T-helper 1 cell (primary cell): Measurements from ENCODE around the gene IMPDH1.

ENCODE experiments used
- DNase-seq, 5 donors: peaks; one replicate each; pipeline ENCODE4 v3.0.0-alpha.2; 2012 to 2020

Gene IMPDH1

DNA sequence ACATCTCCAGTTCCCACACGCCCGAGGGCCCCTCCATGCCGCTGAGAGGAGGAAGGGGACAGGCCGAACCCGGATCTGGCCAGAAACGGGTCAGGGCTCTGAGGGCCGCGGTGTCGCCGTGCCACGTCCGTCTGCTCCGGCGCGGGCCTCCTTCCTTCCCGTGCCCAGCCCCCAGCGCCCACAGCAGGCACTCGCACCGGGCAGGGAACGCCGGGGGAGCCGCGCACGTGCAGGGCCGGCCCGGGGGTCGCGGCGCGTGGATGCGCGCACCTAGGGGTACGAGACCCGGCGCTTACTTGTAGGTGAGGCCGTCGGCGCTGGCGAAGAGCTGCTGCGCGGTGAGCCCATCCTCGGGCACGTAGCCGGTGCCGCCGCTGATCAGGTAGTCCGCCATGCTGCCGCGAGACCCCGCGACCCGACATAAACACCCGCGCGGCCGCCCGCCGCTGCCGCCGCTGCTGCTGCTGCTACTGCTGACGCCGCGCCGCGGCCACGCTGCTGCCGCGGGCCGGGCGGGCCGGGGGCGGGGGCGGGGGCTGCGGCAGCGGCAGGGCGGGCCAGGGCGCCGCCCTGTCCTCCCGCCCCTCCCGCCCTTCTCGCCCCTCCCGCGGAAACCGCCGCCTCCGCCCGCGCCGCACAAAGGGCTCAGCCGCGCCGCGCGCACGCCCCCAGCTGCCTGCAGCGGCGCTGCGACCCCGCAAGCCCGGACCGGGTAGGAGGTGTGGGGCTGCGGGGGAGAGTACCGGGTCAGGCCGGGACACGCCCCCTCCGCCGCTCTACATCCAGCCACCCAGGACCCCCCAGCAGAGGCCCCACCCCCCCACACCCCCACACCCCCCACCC is 4.1 kb downstream of the IMPDH1 start:
- peak; percentile 47 to 68 (median 53) for DNase-seq

DNA sequence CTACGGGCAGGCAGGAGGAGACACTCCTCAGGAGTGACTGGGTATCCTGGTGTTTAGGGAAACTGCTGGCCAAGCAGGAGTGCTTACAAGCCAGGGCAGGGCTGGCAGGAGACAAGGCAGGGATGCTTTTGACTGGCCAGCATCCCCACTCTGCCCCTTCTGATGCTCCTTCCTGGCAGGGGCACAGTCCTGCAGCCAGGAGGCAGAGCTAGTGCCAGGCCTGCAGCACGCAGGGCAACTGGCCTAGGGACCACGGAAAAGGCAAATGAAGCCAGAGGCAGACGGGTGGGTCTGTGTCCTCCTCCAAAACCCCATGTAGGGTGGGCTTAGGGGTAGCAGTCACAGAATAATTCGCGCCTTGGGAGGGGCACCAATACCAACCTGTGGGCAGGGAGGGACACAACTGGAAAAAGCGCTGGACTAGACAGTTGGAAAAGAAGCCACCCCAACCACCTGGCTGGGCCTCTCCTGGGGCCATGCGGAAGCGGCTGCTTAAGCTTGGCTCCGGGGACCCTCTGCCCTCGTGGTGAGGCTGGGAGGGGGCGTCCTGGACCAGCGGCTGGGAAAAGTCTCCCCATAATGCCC is 4.8 kb downstream of the IMPDH1 start:
- DNase-seq, result no peak

DNA sequence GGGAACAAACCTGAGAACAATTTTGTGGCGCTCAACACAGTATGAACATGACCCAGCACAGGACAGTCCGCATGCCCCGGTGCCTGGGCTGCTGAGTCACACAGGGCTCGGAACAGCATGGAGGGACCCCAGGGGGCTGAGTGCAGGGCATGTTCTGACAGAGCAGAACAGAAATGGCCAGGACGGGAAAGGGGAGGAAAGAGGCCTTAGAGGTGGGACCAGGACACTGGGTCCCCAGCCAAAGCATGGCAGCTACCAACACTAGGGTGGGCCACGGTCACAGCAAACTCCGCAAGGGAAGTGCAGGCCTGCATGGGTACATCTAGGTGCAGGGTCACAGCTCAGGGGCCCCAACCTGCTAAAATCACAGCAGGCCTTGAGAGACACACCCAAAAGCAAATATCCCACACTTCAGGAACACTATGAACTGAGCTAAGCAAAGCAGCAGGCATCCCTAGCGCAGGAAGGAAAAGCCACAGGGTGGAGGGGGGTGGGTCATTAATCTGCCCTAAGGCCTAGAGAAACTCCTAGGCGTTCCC is 5.6 kb downstream of the IMPDH1 start:
- DNase-seq, result no peak

DNA sequence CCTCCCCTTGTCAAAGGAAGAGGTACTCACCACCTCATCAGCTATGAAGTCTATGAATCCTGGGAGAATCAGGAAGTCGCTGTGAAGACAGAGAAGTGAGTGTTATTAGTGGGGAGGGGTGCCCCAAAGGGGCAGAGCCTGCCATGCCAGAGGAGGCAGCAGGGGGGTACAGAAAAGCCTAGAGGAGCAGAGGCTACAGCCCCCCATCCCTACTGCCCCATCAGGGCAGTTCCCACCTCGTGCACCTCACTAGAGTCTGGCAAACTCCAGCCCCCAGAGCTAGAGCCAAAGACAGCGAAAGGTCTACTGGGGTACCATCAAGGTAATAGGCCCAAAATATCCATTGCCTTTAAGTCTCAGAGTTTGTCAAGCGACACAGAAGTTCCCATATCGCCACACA is 6.1 kb downstream of the IMPDH1 start:
- DNase-seq, result no peak

DNA sequence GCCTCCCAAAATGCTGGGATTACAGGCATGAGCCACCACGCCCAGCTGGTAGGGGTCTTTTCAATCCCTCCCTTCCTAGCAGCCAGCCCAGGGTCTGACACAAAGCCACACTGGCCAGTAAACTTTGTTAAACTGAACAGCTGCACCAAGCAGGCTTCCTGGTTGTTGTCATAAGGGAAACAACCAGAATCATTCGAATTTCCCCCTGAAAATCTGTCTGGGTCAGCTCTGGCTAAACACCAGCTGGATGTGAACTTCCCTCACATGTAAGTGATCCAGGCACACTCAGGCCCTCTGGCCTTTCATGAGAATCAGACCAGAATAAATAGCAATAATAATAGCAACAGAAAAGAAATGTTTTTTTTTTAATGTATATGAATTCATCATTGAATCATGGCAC is 7.4 kb downstream of the IMPDH1 start:
- no peak for DNase-seq

DNA sequence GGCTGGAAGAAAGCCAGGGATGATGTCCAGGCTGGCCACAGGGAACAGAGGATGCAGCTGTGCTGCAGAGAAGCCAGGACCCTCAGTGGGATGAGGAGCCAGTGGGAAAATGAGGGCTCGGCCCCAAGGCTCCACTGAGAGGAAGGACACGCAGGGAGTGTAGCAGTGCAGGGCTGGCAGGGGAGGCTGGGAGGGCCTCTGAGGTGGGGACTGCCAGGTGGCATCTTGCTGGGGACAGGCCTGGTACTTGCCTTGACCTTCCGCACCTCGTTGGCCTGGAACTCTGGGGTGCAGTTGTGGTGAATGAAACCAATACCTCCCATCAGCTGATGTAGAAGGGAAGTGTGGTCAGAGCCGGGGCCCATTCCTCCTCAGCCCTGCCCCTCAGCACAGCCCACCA is 9.2 kb downstream of the IMPDH1 start:
- DNase-seq, result no peak

DNA sequence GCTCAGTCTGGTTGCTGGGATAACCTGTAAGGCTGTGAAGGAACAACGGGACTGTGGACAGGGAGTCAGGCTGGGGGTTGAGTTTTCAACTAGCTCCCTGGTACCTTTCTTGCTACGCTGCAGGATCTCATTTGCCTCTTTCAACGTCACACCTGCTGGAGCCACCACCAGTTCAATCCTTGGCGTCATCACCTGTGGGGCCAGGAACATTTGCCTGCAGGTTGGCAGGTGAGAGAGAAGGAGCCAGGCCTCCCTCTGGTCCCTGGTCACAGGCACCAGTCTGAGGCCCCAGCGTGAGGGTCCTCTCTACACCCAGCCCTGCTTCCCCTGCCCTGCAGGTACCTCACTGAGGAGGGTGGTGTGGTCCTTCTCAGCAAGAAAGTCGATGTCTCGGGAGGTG is 9.8 kb downstream of the IMPDH1 start:
- no peak for DNase-seq

DNA sequence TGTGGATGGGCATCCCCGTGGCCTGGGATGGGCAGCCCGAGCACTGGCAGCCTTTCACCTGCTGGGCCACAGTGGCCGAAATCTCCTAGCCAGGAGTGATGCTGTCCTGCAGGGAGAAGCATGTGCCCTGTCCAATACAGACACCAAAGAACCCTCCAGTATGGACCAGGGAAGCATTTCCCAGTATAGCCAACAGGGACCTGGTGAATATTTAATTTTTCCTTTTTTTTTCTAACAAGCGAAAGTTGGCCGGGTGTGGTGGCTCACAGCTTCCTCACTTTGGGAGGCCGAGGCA is 11.0 kb downstream of the IMPDH1 start:
- no peak for DNase-seq

DNA sequence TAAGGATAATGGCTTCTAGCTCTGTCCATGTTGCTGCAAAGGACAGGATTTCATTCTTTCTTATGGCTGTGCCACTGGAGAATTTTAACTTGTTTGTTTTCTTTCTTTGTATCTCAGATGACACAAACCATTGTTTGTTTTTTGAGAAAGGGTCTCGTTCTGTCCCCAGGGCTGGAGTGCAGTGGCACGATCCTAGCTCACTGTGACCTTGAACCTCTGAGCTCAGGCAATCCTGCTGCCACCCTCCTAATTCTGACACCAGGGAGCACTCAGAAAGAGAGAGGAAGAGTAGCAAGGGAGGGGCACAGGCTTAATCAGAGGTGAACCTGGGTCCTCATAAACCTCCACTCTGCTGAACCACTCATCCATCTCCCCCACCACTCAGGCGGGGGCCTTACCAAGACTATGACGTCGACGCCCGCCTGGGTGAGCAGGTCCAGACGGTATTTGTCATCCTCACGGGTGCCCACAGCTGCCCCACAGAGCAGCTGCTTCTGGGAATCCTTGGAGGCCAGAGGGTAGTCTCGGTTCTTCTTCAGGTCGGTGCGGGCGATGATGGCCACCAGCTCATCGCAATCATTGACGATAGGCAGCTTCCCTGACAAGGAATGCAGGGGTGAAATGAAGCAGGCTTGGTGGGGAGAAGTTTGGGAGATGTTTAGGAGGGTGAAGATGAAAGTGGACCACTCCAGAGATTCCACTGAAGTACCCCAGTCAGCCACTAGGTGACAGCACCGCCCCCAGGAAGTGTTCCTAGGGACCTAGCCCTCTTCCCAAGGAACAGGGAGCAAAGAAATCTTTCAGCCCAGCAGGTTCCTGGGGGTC is 11.6 kb downstream of the IMPDH1 start:
- peak in 1 of 5 donors; percentile 33 for DNase-seq

DNA sequence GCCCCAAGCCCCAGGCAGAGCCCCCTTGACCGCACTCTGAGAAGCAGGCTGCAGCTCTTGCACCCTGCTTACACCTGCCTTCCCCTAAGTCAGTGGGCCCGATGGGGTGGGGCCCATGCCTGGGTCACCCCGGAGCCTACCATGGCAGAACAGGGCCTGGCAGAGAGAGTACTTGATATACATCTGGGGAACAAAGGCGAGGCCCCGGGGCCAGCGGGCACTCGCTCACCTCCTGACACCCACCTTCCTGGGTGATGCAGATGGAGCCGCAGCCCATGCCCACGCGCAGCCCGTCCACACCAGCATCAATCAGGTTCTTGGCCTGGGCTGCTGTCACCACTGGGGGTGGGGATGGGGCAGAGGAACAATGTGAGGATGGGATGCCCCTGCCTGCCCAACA is 13.4 kb downstream of the IMPDH1 start:
- no peak for DNase-seq

DNA sequence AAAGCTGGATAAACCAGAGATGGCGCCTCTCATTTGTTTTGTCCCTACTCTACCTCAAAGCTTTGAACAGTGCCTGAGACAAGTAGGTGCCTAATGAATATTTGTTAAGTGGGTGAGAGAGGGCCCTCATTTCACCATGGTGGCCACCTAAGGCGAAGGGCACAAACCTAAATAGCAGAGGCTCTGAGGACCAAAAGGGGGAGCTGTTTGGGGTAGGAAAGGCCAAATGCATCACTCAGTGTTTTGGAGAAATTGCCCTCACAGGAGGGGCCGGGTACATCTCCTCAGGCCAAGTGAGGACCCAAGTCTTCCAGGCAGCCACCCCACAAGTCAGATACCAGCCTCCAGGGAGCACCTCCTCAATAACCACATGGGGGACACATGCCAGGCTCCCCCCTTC is 14.0 kb downstream of the IMPDH1 start:
- DNase-seq, result no peak

DNA sequence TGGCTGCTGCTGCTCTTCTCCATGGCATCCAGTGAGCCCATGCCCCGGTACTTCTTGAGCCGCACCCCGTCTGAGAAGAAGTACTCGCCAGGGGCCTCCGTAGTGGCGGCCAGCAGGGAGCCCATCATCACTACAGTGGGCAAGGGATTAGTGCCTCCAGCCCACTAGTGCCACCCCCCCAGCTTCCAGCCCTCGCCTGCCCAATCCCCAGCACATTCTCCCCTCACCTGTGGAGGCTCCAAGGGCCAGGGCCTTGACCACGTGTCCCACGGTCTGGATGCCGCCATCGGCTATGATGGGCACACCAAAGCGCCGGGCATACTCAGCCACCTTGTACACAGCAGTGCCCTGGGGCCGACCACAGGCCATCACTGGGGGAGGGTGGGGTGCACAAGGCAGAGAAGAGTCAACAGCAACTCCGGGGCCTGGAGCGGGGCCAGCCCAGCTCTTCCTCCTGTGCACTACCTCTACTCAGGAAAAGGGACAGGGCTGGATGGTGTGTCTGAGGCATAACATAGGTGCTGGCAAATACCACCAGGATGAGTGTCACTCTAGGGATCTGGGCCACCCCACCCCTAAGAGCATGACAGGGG is 14.8 kb downstream of the IMPDH1 start:
- DNase-seq, result no peak

DNA sequence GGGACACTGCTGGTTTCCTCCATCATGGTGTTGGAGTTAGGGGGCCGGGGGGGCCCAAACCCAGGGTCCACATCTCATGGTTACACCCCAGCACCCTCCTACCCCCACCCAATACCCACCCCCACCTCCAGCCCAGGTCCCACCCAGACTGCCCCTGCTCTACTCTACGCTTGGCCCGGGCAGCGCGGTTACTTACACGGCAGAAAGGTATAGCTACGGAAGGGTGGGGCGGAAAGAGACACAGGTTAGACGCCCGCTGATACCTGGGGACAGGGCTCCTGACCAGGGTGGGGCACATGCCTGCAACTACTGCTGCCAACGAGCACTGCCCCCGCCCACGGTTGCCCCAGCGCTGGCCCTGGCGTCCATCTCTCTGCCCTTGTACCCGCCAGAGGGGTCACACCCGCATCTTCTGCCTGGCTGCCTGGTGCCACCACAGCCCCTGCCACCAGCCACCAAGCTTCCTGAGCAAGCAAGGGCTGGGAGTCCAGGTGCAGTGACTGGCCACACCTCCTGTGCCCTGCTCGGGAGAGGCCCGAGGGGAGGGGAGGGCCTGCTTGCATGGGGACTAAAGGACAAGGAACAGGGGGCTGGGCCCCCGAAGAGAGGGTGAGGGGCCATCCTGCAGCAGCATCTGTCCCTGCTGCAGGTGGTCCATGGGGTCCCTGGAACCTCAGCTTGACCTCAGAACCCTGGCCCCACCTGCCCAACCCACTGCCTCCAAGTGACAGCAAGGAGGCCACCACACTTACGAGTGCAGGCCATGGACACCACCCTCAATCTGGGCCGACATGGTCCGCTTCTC is 16.1 kb downstream of the IMPDH1 start:
- no peak for DNase-seq

DNA sequence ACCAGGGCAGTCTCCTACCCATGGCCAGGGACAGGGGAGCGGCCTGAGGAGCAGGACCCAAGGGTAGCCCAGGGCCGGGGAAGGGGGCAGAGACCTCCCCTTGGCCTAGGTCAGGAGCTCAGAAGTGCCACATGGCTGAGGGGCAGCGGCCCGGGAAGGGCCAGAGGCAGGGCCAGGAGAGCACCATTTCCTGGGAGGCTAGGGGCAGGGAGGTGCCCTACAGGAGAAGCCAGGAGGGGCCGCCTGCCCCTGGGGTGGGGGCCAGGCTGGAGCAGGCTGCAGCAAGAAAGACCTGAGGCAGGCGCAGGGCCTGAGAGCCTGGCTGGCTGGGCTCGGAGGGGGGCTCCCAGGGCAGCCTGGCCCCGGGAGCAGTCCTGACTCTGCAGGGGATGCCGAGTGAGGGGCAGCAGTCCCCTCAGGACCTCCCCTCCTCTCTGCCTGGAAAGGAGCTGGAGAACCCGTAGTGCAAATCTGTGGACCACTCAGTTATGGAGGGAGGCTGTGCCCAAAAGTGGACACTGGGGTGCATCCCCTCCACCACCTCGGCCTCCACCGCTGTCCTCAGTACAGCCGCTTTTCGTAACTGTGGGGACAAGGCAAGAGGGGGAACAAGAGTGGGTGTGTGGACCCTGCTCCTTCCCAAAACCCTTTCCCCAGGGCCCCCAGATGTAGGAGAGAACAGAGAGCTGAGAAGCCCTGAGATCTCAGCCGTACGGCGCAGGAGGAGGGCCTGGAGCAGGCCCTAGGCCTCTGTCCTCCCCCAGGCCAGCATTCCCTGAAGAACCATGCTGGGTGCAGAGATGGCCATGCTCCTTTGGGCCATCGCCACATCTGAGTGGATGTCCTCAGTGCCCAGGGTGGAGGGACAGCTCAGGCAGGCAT is 17.1 kb downstream of the IMPDH1 start:
- no peak for DNase-seq

DNA sequence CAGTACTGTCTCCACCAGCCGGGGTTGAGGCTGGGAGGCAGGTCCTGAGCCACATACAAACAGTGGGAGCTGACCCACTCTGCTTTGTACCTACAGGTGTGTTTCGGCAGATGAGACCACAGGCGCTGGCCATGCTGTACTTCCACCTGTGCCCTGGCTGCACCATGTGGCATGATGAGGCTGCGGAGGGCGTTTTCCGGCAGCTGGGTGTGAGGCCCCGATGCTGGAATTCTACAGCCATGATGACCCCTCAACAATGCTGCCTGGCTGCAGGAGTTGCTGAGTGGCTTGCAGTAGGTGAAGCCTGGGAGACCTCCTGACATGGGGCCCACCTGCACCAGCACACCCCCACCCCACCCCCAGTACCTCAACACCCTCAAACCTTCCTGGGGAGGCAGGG is 18.0 kb downstream of the IMPDH1 start:
- DNase-seq, result no peak

DNA sequence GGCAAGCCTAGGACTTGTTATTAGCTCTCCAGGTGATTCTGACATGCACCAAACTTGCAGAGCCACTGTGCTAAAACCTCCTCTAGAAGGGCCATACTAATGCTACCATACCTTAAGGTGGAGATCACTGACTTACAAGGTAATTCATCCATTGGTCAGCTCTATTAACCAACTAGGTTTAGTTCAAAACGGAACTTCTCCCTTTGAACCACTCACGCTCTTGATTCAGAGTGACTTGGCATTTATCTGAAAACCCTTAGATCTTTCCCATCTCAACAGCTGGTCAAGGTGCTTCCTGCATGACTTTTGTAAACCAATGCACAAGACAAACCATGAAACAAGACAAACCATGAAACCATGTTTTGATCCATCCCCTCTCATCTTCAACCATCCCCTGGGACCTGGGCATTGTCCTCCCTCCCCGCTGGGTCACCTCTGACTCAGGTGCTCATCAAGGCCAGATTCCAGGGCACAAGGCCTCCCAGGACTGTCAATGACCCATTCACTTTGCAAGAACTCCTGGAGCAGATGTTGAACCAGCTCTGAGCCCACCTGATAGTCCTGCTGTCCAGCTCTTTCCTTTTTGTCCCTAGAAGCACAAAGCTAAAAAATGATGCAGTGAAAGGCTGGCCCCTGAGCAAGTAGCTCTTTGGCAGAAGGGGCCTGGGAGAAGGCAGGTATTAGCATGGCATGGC is 18.8 kb downstream of the IMPDH1 start:
- no peak for DNase-seq

DNA sequence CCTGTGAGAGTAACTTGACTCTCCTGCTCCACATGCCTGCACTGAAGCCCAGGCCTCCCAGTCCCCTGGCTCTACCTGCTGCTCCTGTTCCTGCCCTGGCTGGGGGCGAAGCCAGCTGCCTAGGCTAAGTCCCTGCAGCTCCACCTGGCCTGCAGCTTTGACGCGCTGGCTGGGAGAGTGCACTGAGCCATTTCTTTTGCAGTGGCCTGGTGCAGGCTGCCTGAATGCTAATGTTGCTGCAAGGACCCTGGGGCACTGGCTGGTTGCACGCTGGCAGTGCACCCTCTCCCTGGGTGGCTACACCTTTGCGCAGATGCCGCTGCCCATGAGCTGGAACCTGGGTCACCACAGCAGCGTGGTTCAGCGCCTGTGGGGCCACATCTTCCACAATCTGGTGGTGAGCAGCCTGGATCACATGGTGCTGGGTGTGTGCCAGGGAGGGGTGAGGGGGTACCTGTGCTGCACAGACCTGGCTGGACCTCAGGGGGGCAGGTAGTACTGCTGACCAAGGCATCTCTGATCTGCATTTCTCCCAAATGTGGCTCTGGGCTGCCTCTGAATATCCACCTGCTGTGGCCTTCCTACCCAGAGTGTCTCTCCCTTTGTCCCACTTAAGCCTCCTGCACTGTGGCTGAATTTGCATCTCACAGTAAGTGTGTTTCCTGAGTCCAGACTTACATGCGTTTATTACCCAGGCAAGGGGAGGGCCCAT is 20.0 kb downstream of the IMPDH1 start:
- no peak for DNase-seq

DNA sequence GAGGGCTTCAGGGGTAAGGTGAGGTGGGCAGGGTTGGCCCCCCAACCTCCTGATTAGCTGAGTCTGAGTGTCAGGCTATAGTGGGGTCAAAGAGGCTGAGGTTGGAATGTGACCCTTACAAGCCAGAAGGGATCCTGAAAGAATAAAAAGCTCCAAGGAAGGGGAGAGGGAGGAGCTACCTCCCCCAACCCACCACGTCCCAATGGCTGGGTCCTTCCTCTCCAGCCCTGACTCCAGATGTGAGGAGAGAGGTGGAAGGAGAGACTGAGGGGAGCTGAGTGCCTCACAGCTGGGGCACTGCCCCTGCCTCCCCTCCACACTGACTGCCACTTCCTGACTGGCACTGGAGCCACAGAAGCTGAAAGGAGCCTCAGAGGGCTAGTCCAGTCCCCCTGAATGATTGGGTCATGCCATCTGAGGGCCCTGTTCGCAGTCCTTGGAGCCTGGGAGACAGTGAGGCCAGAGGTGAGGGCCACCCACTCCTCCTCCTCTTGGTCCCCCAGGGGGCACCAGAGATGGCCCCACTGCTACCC is 20.6 kb downstream of the IMPDH1 start:
- DNase-seq, result no peak

DNA sequence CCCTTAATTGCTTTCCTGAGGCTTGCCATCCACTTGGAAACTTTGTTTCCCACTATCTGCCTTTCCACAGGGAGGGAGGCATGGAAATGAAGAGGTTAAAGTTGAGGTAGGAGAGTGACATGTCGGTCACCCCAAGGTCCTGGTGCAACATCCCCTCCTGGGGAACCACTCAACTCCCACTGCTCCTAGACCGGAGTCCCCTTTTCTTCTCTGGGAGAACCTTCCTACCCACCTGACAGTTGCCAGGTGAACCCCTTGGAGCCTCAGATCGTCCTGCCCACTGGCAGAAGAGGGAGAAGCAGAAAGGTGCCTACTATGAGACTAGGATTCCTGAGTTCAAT is 21.7 kb downstream of the IMPDH1 start:
- DNase-seq, result no peak
